BE2C (cell line): ENCODE measurements around the gene CDC73.

Experiments
- DNase-seq: peaks from one replicate; pipeline ENCODE4 v3.0.0-alpha.2; 2020
- H3K27me3 ChIP-seq: fragments of 250-450 bp; sonication (Bioruptor Pico); 2 replicates; pipeline ENCODE4 v1.5.1; 2020; ENCODE audit warnings: mild to moderate bottlenecking
- H3K36me3 ChIP-seq: fragments of 250-450 bp; sonication (Bioruptor Pico); 2 replicates; pipeline ENCODE4 v1.5.1; 2020; ENCODE audit warnings: mild to moderate bottlenecking
- H3K4me1 ChIP-seq: fragments of 250-450 bp; sonication (Bioruptor Pico); 2 replicates; pipeline ENCODE4 v1.5.1; 2020
- H3K4me3 ChIP-seq: 2 replicates; pipeline ENCODE4 v1.5.1; 2011; ENCODE audit warnings: low read depth, low read length
- H3K9me3 ChIP-seq: fragments of 250-450 bp; sonication (Bioruptor Pico); 2 replicates; pipeline ENCODE4 v1.5.1; 2020
- TF ChIP-seq, protein P1 (sequence below): IDR thresholded peaks from 2 replicates; pipeline ENCODE4 v1.5.1; 2012; ENCODE audit warnings: mild to moderate bottlenecking, low read depth, low read length

The CDC73 gene

DNA sequence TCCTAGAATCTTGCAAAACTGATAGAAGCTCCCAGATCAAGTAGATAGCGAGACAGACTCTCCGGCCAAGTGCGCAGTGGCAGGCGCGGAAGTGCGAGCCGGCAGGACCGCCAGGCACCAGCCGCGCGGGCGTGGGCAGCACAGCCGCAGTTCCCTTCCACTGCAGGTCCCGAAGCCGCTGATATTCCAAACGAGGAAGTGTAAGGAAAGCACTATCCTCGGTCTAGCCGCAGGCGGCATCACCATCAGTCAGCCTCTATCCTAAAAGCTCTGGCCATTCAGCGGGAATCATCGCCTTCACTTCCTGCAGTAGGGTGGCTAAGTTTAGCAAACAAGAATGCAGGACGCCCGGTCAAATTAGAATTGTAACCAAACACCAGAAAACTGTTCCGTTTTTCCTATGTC, 17.3 kb upstream of the CDC73 start:
- Histone ChIP-seq H3K9me3 (no peaks in the 10 kb centered on the region), H3K4me1 (no peaks in the 10 kb centered on the region; the same call in 1 of the 2 replicates), H3K4me3 (peak overlapping the region; percentile 97), H3K27me3 (no peaks in the 10 kb centered on the region), H3K36me3 (no peaks in the 10 kb centered on the region; the same call in 1 of the 2 replicates)
- TF ChIP-seq, protein P1, sequence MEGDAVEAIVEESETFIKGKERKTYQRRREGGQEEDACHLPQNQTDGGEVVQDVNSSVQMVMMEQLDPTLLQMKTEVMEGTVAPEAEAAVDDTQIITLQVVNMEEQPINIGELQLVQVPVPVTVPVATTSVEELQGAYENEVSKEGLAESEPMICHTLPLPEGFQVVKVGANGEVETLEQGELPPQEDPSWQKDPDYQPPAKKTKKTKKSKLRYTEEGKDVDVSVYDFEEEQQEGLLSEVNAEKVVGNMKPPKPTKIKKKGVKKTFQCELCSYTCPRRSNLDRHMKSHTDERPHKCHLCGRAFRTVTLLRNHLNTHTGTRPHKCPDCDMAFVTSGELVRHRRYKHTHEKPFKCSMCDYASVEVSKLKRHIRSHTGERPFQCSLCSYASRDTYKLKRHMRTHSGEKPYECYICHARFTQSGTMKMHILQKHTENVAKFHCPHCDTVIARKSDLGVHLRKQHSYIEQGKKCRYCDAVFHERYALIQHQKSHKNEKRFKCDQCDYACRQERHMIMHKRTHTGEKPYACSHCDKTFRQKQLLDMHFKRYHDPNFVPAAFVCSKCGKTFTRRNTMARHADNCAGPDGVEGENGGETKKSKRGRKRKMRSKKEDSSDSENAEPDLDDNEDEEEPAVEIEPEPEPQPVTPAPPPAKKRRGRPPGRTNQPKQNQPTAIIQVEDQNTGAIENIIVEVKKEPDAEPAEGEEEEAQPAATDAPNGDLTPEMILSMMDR, result no peak
- peak; percentile 54 for DNase-seq

DNA sequence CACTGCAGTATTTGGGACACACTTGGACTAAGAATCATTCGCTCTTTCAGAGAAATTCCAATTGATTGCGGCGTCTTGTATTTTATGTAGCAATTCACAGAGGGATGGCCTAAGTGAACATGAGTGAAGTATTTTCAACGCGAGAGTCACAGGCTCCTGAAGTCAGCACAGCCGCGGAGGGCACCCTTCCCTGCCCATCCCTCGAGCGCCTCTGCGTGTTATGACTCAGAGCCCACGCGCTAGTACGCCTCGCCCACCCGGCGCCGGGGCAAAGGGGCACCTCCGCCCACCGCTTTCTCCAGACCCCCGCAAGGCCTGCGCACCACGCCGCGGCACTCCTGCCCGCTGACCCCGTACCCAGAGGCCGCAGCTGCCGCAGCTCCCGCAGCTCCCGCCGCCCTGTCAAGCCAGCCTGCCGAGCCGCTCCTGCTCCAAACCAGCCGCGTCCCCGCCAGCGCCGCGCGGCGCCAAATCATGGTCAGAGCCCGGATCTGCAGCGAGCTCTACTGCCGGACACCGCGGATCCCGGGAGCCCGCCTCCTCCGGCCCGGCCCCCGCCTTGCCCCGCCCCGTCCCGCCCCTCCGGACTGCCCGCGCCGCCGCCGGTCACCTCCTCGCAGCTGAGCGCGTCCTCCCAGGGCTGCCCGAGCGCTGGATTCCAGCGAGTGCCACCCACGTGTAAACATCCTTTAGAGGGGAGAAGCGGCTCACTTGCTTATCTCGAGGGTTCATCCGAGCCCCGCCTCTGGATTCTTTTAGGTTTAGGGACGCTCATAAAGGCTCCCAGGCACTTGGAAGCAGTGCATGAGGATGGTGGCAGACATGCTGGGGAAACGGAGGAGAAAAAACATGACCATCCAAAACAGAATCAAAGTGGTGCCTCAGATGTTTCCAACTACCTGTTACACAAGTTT, 16.7 kb upstream of the CDC73 start, which contains the start of gene GLRX2:
Gene GLRX2 (minus strand): TSS at position 508 of the 914 bp plus-strand sequence. CDS start 32 bp downstream, at position 476.
- no peaks in the 10 kb centered on the region; the same call in 1 of the 2 replicates for H3K36me3 ChIP-seq
- TF ChIP-seq, protein P1, result no peak
- H3K4me1 ChIP-seq, result no peaks in the 10 kb centered on the region; the same call in 1 of the 2 replicates
- no peaks in the 10 kb centered on the region for H3K9me3 ChIP-seq
- DNase-seq, result peak; percentile 92
- no peaks in the 10 kb centered on the region for H3K27me3 ChIP-seq
- H3K4me3 ChIP-seq, result peak within 1 kb of the TSS; percentile 97

DNA sequence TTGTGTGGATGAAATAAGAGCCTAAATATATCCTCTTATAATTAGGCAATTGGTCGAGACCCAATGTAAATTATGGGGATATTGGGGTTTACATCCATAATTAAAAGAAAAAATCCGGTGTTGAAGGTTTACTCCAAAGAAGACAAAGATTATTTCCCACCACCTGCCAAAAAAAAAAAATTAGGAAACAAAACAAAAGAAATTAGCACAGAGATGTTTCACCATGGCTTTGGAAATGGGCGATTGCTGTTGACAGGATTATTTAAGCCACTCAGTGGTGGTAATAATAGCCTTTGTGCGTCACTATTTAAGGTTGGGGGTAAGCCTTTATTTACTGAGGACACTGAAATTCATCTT, 16.0 kb upstream of the CDC73 start:
- no peaks in the 10 kb centered on the region for H3K9me3 ChIP-seq
- no peak for DNase-seq
- no peaks in the 10 kb centered on the region for H3K36me3 ChIP-seq
- no peaks in the 10 kb centered on the region; the same call in 1 of the 2 replicates for H3K4me1 ChIP-seq
- TF ChIP-seq, protein P1, result no peak
- peak overlapping the region; percentile 97 for H3K4me3 ChIP-seq
- H3K27me3 ChIP-seq, result no peaks in the 10 kb centered on the region

DNA sequence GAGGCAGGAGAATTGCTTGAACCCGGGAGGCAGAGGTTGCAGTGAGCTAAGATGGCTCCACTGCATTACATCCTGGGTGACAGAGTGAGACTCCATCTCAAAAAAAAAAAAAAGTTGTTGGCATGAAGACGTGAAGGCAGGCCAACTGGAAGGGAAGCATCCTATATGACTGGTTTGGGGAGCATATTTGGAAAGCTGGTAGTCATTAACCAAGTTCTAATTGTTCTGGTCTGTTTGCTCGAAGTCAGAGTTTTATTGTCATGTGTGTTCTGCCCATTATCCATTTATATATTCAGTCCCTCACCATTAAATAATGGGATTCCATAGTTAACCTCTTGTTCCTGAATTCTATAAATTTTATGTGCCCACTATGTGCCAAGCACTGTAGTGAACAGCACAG, 13.4 kb upstream of the CDC73 start:
- DNase-seq, result no peak
- Histone ChIP-seq H3K4me3 (no peak overlapping the region), H3K36me3 (no peaks in the 10 kb centered on the region), H3K4me1 (no peaks in the 10 kb centered on the region; the same call in 1 of the 2 replicates), H3K9me3 (no peaks in the 10 kb centered on the region), H3K27me3 (no peaks in the 10 kb centered on the region)
- TF ChIP-seq, protein P1, result no peak

DNA sequence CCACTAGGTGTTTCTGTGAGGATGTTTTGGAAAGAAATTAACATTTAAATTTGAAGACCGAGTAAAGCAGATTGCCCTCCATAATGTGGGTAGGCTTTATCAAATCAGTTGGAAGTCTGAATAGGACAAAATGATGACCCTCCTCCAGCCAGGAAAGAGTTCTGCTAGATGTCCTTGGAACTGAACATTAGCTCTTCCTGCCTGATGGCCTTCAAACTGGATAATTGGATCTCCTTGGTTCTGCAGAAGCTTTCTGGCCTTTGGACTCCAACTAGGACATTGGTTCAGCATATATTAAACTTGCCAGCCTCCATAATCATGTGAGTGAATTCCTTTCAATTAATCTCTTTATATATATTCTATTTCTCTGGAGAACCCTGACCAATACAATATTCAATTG, 12.2 kb upstream of the CDC73 start:
- H3K9me3 ChIP-seq, result no peaks in the 10 kb centered on the region
- no peaks in the 10 kb centered on the region for H3K36me3 ChIP-seq
- no peak for DNase-seq
- no peak overlapping the region for H3K4me3 ChIP-seq
- H3K4me1 ChIP-seq, result no peaks in the 10 kb centered on the region
- TF ChIP-seq, protein P1, result no peak
- no peaks in the 10 kb centered on the region for H3K27me3 ChIP-seq

DNA sequence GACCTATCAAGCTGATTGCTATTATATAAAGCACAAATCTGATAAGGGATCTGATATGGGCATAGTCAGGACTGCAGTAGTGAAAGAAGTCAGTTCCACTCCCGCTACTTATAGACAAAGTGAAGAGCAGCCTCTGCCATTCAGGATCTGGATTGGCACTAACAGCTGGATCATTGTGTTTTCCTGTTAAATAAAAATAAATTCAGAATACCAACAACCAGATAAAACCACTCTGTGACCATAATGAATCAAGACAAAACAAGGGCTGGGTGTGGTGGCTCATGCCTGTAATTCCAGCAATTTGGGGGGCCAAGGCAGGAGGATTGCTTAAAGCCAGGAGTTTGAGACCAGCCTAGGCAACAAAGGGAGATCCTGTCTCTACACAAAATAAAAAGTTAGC, 11.6 kb upstream of the CDC73 start:
- Histone ChIP-seq H3K27me3 (no peaks in the 10 kb centered on the region), H3K36me3 (no peaks in the 10 kb centered on the region), H3K4me1 (no peaks in the 10 kb centered on the region), H3K4me3 (no peak overlapping the region), H3K9me3 (no peaks in the 10 kb centered on the region)
- TF ChIP-seq, protein P1, result no peak
- no peak for DNase-seq
